ENCODE results near the gene BORCS5. TPM values are rescaled to one million over a fixed set of nuclear protein-coding genes. Genes with fewer than 3 reads are reported as not detected.

The BORCS5 gene
- total RNA-seq, 1 donor from 2014 or later = 13.3 TPM

- Histone ChIP-seq H3K4me2 (no peak overlapping the region), H3K4me1 (peaks cover 5% of the 10 kb centered on the region), H3K9me3 (ENCODE audit: low read depth) (no peaks in the 10 kb centered on the region), H3K27me3 (no peaks in the 10 kb centered on the region), H3K27ac (no peak overlapping the region), H4K20me1 (ENCODE audit: low read depth) (no peaks in the 10 kb centered on the region), H3K9ac (no peak overlapping the region), H3K79me2 (ENCODE audit: low read depth) (no peaks in the 10 kb centered on the region), H3K36me3 (no peaks in the 10 kb centered on the region), H3F3A (ENCODE audit: low read depth) (no peaks in the 10 kb centered on the region), H3K4me3 (no peak overlapping the region), H2AFZ (replicated peaks) (no peak overlapping the region)
- Mint-ChIP-seq H3K27me3 (ENCODE audit: insufficient read depth, low read depth) (no peaks in the 10 kb centered on the region), H3K4me1 (peaks cover 13% of the 10 kb centered on the region), H3K9me3 (peaks cover 3% of the 10 kb centered on the region), H3K27ac (no peak overlapping the region), H3K4me3 (no peak overlapping the region), H3K36me3 (no peaks in the 10 kb centered on the region)
- no peak for DNase-seq (ENCODE audit: low spot score)
- no peak for TF ChIP-seq EZH2phosphoT487 (IDR thresholded peaks at IDR 0.05)
- TF ChIP-seq CTCF (IDR thresholded peaks at IDR 0.05) = no peak
- TF ChIP-seq EZH2 (IDR thresholded peaks at IDR 0.05) = no peak
Observed at GRCh38 chr12:12456637-12457036, 99.8 kb downstream of the BORCS5 start.

- peaks cover 4% of the 10 kb centered on the region for H3K4me1 Mint-ChIP-seq
- no peaks in the 10 kb centered on the region for H3K9me3 ChIP-seq (ENCODE audit: low read depth)
- H3K4me2 ChIP-seq = no peak overlapping the region
- no peaks in the 10 kb centered on the region for H3K36me3 ChIP-seq
- no peak for DNase-seq (ENCODE audit: low spot score)
- TF ChIP-seq EZH2phosphoT487 (IDR thresholded peaks at IDR 0.05) = no peak
- H2AFZ ChIP-seq (replicated peaks) = no peak overlapping the region
- no peak overlapping the region for H3K4me3 Mint-ChIP-seq
- no peak overlapping the region for H3K4me3 ChIP-seq
- peaks cover 5% of the 10 kb centered on the region for H3K4me1 ChIP-seq
- H3F3A ChIP-seq (ENCODE audit: low read depth) = no peaks in the 10 kb centered on the region
- no peak overlapping the region for H3K27ac ChIP-seq
- H4K20me1 ChIP-seq (ENCODE audit: low read depth) = no peaks in the 10 kb centered on the region
- no peaks in the 10 kb centered on the region for H3K79me2 ChIP-seq (ENCODE audit: low read depth)
- H3K27me3 ChIP-seq = no peaks in the 10 kb centered on the region
- no peaks in the 10 kb centered on the region for H3K27me3 Mint-ChIP-seq (ENCODE audit: insufficient read depth, low read depth)
- H3K36me3 Mint-ChIP-seq = no peaks in the 10 kb centered on the region
- H3K9ac ChIP-seq = no peak overlapping the region
- H3K27ac Mint-ChIP-seq = no peak overlapping the region
- peaks cover 3% of the 10 kb centered on the region for H3K9me3 Mint-ChIP-seq
Observed at GRCh38 chr12:12460935-12461922, 104.4 kb downstream of the BORCS5 start.

DNA sequence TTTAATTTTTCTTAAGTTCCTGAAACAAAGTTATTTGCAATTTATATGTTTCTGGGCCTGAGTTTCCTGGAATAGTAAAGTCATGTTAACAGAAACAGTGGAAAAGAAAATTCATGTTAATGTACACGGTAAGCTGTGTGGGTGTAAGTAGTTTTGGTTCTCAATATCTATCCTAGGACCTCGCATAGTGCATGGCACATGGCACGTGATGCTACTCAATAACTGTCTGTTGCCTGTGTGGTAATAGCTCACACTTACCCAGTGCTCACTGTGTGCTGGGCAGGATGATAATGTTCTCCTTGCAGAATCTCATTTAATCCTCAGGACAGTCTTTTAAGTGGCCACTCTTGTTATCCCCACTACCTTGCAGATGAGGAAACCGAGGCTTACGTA lies 105.0 kb downstream of the BORCS5 start:
- Mint-ChIP-seq H3K9me3 (peaks cover 3% of the 10 kb centered on the region), H3K36me3 (no peaks in the 10 kb centered on the region)

More for the DNA sequence above, 105.0 kb downstream of the BORCS5 start:
- Mint-ChIP-seq H3K27ac (no peak overlapping the region), H3K4me3 (no peak overlapping the region), H3K4me1 (peaks cover 4% of the 10 kb centered on the region), H3K27me3 (ENCODE audit: insufficient read depth, low read depth) (no peaks in the 10 kb centered on the region)
- no peaks in the 10 kb centered on the region for H3K79me2 ChIP-seq (ENCODE audit: low read depth)
- no peak overlapping the region for H3K27ac ChIP-seq
- H3F3A ChIP-seq (ENCODE audit: low read depth) = no peaks in the 10 kb centered on the region
- H3K4me3 ChIP-seq = no peak overlapping the region
- H3K4me2 ChIP-seq = no peak overlapping the region
- TF ChIP-seq EZH2phosphoT487 (IDR thresholded peaks at IDR 0.05) (no peak), EZH2 (IDR thresholded peaks at IDR 0.05) (no peak), CTCF (IDR thresholded peaks at IDR 0.05) (no peak)
- H3K9ac ChIP-seq = no peak overlapping the region
- no peak for DNase-seq (ENCODE audit: low spot score)
- peaks cover 5% of the 10 kb centered on the region for H3K4me1 ChIP-seq
- H4K20me1 ChIP-seq (ENCODE audit: low read depth) = no peaks in the 10 kb centered on the region
- H3K9me3 ChIP-seq (ENCODE audit: low read depth) = no peaks in the 10 kb centered on the region
- H3K27me3 ChIP-seq = no peaks in the 10 kb centered on the region
- H2AFZ ChIP-seq (replicated peaks) = no peak overlapping the region
- no peaks in the 10 kb centered on the region for H3K36me3 ChIP-seq

Data from neural progenitor cell (in vitro differentiated cells).